Sigmoid colon (tissue), 7 donors: Measurements from ENCODE around the gene SPEM2. TPM values are rescaled to one million over a fixed set of nuclear protein-coding genes. Genes with fewer than 3 reads are reported as not detected.

Experiments used
- DNase-seq: peaks from one replicate; pipeline ENCODE4 v3.0.0-alpha.2; 2019
- H3K27ac ChIP-seq, 4 donors: fragments of 200-600 bp; sonication (generic); one replicate each; pipeline ENCODE4 v1.5.1; 2016 to 2019; ENCODE audit warnings: mild to moderate bottlenecking in 1 of 4
- H3K27me3 ChIP-seq, 3 donors: fragments of 200-600 bp; sonication (generic); one replicate each; pipeline ENCODE4 v1.5.1; 2019; ENCODE audit warnings: mild to moderate bottlenecking in 1 of 3
- H3K36me3 ChIP-seq, 4 donors: fragments of 200-600 bp; sonication (generic); one replicate each; pipeline ENCODE4 v1.5.1; 2016 to 2019
- H3K4me1 ChIP-seq, 4 donors: fragments of 200-600 bp; sonication (generic); one replicate each; pipeline ENCODE4 v1.5.1; 2017 to 2019
- H3K4me3 ChIP-seq, 4 donors: fragments of 200-600 bp; sonication (generic); one replicate each; pipeline ENCODE4 v1.5.1; 2017 to 2019; ENCODE audit warnings: mild to moderate bottlenecking in 2 of 4, moderate library complexity in 1 of 4
- H3K9me3 ChIP-seq, 4 donors: fragments of 200-600 bp in 3 of 4; sonication (generic) in 3 of 4; one replicate each; pipeline versions ENCODE4 v1.5.1 to v1.6.1; 2013 to 2019
- EP300 ChIP-seq, 4 donors: sonication (generic); formaldehyde crosslinking; IDR thresholded peaks; one replicate each; pipeline ENCODE4 v1.6.1; 2017; ENCODE audit warnings: antibody characterized with exemption in 4 of 4
- POLR2A ChIP-seq, 2 donors: fragments of 450-650 bp; IDR thresholded peaks; one replicate each; pipeline ENCODE4 v1.6.1; 2016; ENCODE audit warnings: antibody characterized with exemption in 2 of 2, mild to moderate bottlenecking in 2 of 2, moderate library complexity in 2 of 2
- POLR2AphosphoS5 ChIP-seq, 4 donors: sonication (generic); formaldehyde crosslinking; IDR thresholded peaks; one replicate each; pipeline ENCODE4 v1.6.1; 2017; ENCODE audit warnings: antibody characterized with exemption in 4 of 4
- WGBS, 2 donors: extraction: QIAGEN DNeasy Blood & Tissue Kit; methylation state at CpG; one replicate each; pipeline ENCODE4 v1.1.7; 2013; 5-methylcytosine and 5-hydroxymethylcytosine counted together
- intact Hi-C: fragments of 100-400 bp; cut with DNase I; formaldehyde crosslinking; loops from one replicate; pipeline ENCODE4 v1.15.1; 2023
- polyA plus RNA-seq, 3 donors: library from polyadenylated mRNA; stranded (reverse); fragments of 200-250 nt; gene quantifications; one replicate each; pipeline ENCODE4 v1.2.3, GENCODE V29; 2013
- total RNA-seq, 4 donors: library from RNA; depleted of rRNA; stranded (reverse); fragments of >200 nt; gene quantifications; one replicate each; pipeline ENCODE4 v1.1.0, GENCODE V29; 2016
- TF ChIP-seq, protein P1 (sequence below), 4 experiments: fragments of 450-650 bp in 3 of 4; fragments of 200-600 bp in 1 of 4; IDR thresholded peaks; one replicate each; pipeline ENCODE4 v1.5.1; 2016 to 2019; ENCODE audit warnings: antibody characterized with exemption in 4 of 4, mild to moderate bottlenecking in 3 of 4, moderate library complexity in 2 of 4
- donor health status: healthy with polysubstance abuse.
- donor health status: Bipolar disorder and iron deficiency.
- donor health status: healthy.

Gene SPEM2
- total and polyA plus RNA-seq, 7 donors = not detected

DNA sequence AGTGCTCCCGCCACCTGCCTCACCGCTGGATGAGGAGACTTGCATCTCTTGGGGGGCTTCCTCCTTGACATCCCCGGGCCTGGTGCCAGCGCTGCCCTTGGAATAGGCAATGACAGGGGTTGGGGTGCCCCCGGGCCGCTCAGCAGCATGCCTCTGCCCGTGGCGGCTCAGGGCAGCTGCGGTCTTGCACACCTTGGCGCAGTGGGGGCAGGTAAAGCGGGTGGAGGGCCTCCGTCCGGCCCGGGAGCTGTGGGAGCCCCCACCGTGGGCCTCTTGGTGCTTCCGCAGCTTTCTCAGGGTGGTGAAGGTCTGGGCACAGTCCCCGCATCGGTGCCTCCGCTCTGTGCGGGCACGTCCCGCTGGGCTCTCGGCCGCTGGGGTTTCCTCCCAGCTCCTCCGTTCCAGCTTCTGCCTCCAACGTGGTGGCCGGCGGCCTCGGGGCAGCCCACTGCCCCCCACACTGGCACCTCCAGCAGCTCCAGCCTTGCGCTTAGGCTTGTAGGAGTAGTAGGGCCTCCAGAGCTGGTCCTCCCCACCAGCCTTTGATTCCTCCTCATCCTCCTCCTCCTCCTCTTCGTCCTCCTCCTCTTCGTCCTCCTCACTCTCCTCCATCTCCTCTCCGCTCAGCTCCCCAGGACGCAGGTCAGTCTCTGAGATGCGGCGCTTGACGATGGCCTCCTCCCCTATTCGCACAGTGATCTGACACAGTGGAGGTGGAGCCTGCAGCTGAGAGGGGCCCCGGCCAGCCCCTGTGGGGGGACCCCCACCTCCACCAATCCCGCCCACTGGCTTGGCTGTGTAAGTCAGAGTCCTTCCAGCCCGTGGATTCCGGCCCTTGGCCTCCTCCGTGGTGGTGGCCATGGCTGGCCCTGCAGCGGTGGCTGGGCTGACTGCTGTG lies 37.3 kb downstream of the SPEM2 start:
- no peak overlapping the region for H3K4me3 ChIP-seq

DNA sequence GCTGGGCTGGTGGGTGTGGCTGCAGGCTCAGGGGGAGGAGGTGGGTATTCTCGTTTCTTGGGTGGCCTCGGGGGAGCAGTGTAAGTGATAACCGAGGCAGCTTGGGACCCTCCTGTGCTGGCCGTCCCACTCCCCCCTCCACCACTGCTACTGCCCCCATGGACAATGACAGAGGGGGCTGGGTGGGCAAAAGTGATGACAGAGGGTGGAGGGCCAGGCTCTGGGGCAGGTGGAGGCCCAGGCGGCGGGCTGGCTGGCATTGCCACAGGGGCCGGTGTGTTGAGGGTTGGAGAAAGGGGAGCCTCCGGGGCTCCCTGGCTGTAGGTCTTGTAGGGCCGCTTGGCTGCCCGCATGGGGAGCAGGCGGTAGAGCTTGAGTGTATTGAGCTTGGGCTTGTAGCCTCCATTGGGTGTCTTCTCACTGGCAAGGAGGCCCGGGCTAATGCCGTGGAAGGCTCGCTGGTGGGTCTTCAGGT lies 38.0 kb downstream of the SPEM2 start:
- Histone ChIP-seq H3K36me3 (peaks cover 18 to 56% (median 29%) of the 10 kb centered on the region in 4 donors), H3K9me3 (no peaks in the 10 kb centered on the region), H3K4me3 (no peak overlapping the region), H3K27me3 (no peaks in the 10 kb centered on the region), H3K27ac (no peak overlapping the region), H3K4me1 (peaks cover 0 to 28% (median 23%) of the 10 kb centered on the region in 4 donors)
- TF ChIP-seq, protein P1, sequence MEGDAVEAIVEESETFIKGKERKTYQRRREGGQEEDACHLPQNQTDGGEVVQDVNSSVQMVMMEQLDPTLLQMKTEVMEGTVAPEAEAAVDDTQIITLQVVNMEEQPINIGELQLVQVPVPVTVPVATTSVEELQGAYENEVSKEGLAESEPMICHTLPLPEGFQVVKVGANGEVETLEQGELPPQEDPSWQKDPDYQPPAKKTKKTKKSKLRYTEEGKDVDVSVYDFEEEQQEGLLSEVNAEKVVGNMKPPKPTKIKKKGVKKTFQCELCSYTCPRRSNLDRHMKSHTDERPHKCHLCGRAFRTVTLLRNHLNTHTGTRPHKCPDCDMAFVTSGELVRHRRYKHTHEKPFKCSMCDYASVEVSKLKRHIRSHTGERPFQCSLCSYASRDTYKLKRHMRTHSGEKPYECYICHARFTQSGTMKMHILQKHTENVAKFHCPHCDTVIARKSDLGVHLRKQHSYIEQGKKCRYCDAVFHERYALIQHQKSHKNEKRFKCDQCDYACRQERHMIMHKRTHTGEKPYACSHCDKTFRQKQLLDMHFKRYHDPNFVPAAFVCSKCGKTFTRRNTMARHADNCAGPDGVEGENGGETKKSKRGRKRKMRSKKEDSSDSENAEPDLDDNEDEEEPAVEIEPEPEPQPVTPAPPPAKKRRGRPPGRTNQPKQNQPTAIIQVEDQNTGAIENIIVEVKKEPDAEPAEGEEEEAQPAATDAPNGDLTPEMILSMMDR (IDR thresholded peaks at IDR 0.05) = no peak
- TF ChIP-seq POLR2AphosphoS5 (IDR thresholded peaks at IDR 0.05) (no peak), EP300 (IDR thresholded peaks at IDR 0.05) (no peak), POLR2A (IDR thresholded peaks at IDR 0.05) (no peak)
- WGBS, 2 donors = 90 to 94% methylated on average over 14 of the region's 14 CpGs
- no peak for DNase-seq
- intact Hi-C loops = no loop called here

More for the DNA sequence above, 37.3 kb downstream of the SPEM2 start:
- Histone ChIP-seq H3K9me3 (no peaks in the 10 kb centered on the region), H3K27ac (no peak overlapping the region), H3K4me1 (peaks cover 0 to 21% (median 18%) of the 10 kb centered on the region in 4 donors), H3K36me3 (peaks cover 18 to 56% (median 29%) of the 10 kb centered on the region in 4 donors), H3K27me3 (no peaks in the 10 kb centered on the region)
- intact Hi-C loops = no loop called here
- no peak for DNase-seq
- 93 to 94% methylated on average over 44 of the region's 44 CpGs for WGBS, 2 donors
- TF ChIP-seq POLR2A (IDR thresholded peaks at IDR 0.05) (no peak), POLR2AphosphoS5 (IDR thresholded peaks at IDR 0.05) (peak in 1 of 4 donors; percentile 33)
- TF ChIP-seq, protein P1 (IDR thresholded peaks at IDR 0.05) = no peak

DNA sequence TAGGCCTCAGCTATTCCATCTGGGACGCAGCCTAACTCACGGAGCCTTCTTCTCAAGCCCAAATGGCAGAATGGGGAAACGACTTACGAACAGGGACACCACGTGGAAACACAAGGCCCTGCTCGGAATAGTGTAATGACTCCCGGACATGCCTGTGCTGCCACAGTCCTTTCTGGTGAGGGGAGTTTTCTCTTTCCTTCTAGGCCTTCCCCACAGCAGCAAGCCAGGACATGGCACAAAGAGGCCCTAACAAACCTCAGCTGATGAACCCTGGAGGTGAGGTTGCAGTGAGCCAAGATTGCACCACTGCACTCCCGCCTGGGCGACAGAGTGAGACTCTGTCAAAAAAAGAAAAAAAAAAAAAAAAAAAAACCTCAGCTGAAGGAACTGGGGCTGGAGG lies 38.7 kb downstream of the SPEM2 start:
- Histone ChIP-seq H3K4me3 (no peak overlapping the region), H3K27me3 (no peaks in the 10 kb centered on the region), H3K27ac (no peak overlapping the region), H3K9me3 (no peaks in the 10 kb centered on the region), H3K36me3 (peaks cover 18 to 56% (median 29%) of the 10 kb centered on the region in 4 donors), H3K4me1 (peaks cover 0 to 35% (median 26%) of the 10 kb centered on the region in 4 donors)
- intact Hi-C loops = no loop called here
- no peak for TF ChIP-seq POLR2AphosphoS5 (IDR thresholded peaks at IDR 0.05)
- TF ChIP-seq, protein P1 (IDR thresholded peaks at IDR 0.05) = no peak
- TF ChIP-seq EP300 (IDR thresholded peaks at IDR 0.05) = no peak
- no peak for TF ChIP-seq POLR2A (IDR thresholded peaks at IDR 0.05)
- 96% methylated on average over 9 of the region's 9 CpGs for WGBS, 2 donors
- DNase-seq = no peak

DNA sequence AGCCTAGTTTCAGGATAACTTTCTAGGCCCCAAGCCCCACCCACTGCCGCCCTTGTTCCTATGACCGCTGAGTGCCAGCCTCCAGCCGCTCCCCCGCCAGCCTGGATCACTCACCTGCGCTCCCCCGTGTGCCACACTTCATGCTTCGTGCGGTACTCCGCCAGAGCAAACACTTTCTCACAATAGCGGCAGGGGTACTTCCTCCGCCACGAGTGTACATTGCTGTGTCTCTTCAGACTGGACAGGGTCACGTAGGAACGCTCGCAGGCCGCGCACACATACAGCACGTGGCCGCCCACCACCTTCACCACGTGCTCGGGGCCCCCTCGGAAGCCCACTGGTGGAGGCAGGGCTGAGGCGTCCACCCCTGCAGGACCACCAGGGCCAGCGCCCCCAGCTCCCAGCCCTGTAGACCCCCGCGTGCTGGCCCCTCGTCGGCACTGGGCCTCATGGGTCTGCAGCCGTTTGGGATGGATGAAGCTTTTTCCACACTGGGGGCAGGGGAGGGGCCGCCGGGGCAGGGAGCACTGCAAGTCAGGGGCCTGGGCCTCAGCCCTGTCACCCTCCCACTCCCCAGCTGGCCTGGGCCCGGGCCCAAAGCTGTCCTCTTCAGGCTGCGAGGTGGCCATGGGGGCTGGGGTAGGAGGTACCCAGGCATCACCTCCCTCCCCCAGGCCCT lies 40.3 kb downstream of the SPEM2 start:
- intact Hi-C loops = no loop called here
- DNase-seq = no peak
- Histone ChIP-seq H3K36me3 (peaks cover 18 to 56% (median 29%) of the 10 kb centered on the region in 4 donors), H3K9me3 (no peaks in the 10 kb centered on the region), H3K27ac (peak overlapping the region; percentile 46 to 59 (median 50)), H3K4me3 (no peak overlapping the region), H3K4me1 (peaks cover 0 to 50% (median 30%) of the 10 kb centered on the region in 4 donors), H3K27me3 (no peaks in the 10 kb centered on the region)
- TF ChIP-seq EP300 (IDR thresholded peaks at IDR 0.05) = no peak
- peak in 1 of 4 donors; percentile 6 for TF ChIP-seq POLR2AphosphoS5 (IDR thresholded peaks at IDR 0.05)
- WGBS, 2 donors = 94% methylated on average over 33 of the region's 33 CpGs

DNA sequence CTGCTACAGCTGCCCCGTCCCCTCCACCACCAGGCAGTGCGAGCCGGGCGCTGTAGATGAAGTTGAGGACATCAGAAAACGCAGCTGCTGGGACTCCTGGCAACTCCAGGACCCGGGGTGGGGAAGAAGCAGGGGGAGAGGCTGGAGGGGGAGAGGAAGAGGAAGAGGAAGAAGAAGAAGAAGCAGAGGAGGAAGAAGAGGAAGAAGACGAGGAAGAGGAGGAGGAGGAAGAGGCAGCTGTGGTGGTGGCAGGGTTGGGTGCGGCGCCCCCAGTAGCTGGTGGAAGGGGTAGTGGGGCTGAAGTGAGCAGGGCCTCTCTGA lies 40.9 kb downstream of the SPEM2 start:
- DNase-seq = no peak
- Histone ChIP-seq H3K4me1 (peaks cover 0 to 53% (median 31%) of the 10 kb centered on the region in 4 donors), H3K36me3 (peaks cover 18 to 56% (median 29%) of the 10 kb centered on the region in 4 donors), H3K9me3 (no peaks in the 10 kb centered on the region), H3K4me3 (no peak overlapping the region), H3K27me3 (no peaks in the 10 kb centered on the region), H3K27ac (peak overlapping the region; percentile 46 to 59 (median 50))
- intact Hi-C loops = no loop called here
- TF ChIP-seq POLR2AphosphoS5 (IDR thresholded peaks at IDR 0.05) (no peak), EP300 (IDR thresholded peaks at IDR 0.05) (no peak), POLR2A (IDR thresholded peaks at IDR 0.05) (no peak)
- TF ChIP-seq, protein P1 (IDR thresholded peaks at IDR 0.05) = no peak
- WGBS, 2 donors = 91% methylated on average over 9 of the region's 9 CpGs
